SHP77 treated with DMSO at 0.1 percent for 48 hours (cell line): ENCODE results near the gene ZNF799.
"Not testable (repeated sequence)": the region's sequence is repeated elsewhere in the genome, so short reads cannot be mapped to it uniquely, and the experiment has no call there.

ENCODE experiments used
- DNase-seq: peaks from one replicate; lab custom pipeline; 2025; lab: John Stamatoyannopoulos, UW

The ZNF799 gene

GRCh38 chr19:12400633-12401502, at the start of gene ZNF799:
Gene ZNF799, minus strand, starts transcription at chr19:12401271. Its CDS starts 201 bp downstream, at chr19:12401070.
- peak; percentile 87 for DNase-seq

GRCh38 chr19:12450844-12451243, 49.8 kb upstream of the ZNF799 start:
- no peak for DNase-seq

GRCh38 chr19:12448808-12449207, 47.7 kb upstream of the ZNF799 start:
- DNase-seq, result no peak

- DNase-seq, result peak; percentile 89
Observed at GRCh38 chr19:12440541-12441316, 39.7 kb upstream of the ZNF799 start, which contains the start of gene ZNF443. Gene ZNF443, minus strand, starts transcription at chr19:12441021. Its CDS starts 107 bp downstream, at chr19:12440914.

- DNase-seq, result not testable (repeated sequence)
Observed at GRCh38 chr19:12439686-12440540, 38.8 kb upstream of the ZNF799 start.

- DNase-seq, result not testable (repeated sequence)
Observed at GRCh38 chr19:12430726-12431299, 29.7 kb upstream of the ZNF799 start.

GRCh38 chr19:12425888-12426274, 24.8 kb upstream of the ZNF799 start:
- no peak for DNase-seq

- DNase-seq, result no peak
Observed at GRCh38 chr19:12425236-12425887, 24.3 kb upstream of the ZNF799 start.

GRCh38 chr19:12417273-12417672, 16.2 kb upstream of the ZNF799 start:
- DNase-seq, result not testable (repeated sequence)

GRCh38 chr19:12411893-12412292, 10.8 kb upstream of the ZNF799 start:
- no peak for DNase-seq

- DNase-seq, result not testable (repeated sequence)
Observed at GRCh38 chr19:12399901-12400632, 1.0 kb downstream of the ZNF799 start.

- not testable (repeated sequence) for DNase-seq
Observed at GRCh38 chr19:12391148-12391547, 9.9 kb downstream of the ZNF799 start.

- DNase-seq, result not testable (repeated sequence)
Observed at GRCh38 chr19:12386365-12386764, 14.7 kb downstream of the ZNF799 start.

- no peak for DNase-seq
Observed at GRCh38 chr19:12380444-12380737, 20.7 kb downstream of the ZNF799 start.

GRCh38 chr19:12379732-12380443, 21.2 kb downstream of the ZNF799 start:
- DNase-seq, result no peak

- DNase-seq, result no peak
Observed at GRCh38 chr19:12374026-12374425, 27.0 kb downstream of the ZNF799 start.

- DNase-seq, result peak; percentile 64
Observed at GRCh38 chr19:12365236-12366162, 35.6 kb downstream of the ZNF799 start, which contains the start of gene ZNF442. Gene ZNF442, minus strand, starts transcription at chr19:12365683. Its CDS starts 2,052 bp downstream, at chr19:12363631.

GRCh38 chr19:12364391-12365235, 36.5 kb downstream of the ZNF799 start:
- no peak for DNase-seq
